ENCODE measurements around the gene RER1.

Gene RER1

GRCh38 chr1:2375923-2376260 lies 15.7 kb upstream of the RER1 start:
- DNase-seq (ENCODE audit: low spot score) = no peak

- no peak for DNase-seq (ENCODE audit: low spot score)
Observed at GRCh38 chr1:2376261-2376741, 15.3 kb upstream of the RER1 start.

GRCh38 chr1:2376931-2377672 lies 14.5 kb upstream of the RER1 start:
- DNase-seq (ENCODE audit: low spot score) = no peak

- no peak for DNase-seq (ENCODE audit: low spot score)
Observed at GRCh38 chr1:2377751-2378440, 13.7 kb upstream of the RER1 start.

- no peak for DNase-seq (ENCODE audit: low spot score)
Observed at GRCh38 chr1:2378441-2378851, 13.2 kb upstream of the RER1 start.

- DNase-seq (ENCODE audit: low spot score) = no peak
Observed at GRCh38 chr1:2378956-2379732, 12.5 kb upstream of the RER1 start.

GRCh38 chr1:2379733-2380404 lies 11.8 kb upstream of the RER1 start:
- DNase-seq (ENCODE audit: low spot score) = no peak

GRCh38 chr1:2380816-2381591 lies 10.6 kb upstream of the RER1 start:
- DNase-seq (ENCODE audit: low spot score) = no peak

- DNase-seq (ENCODE audit: low spot score) = peak; percentile 89
Observed at GRCh38 chr1:2381741-2382620, 9.7 kb upstream of the RER1 start.

GRCh38 chr1:2382621-2383361 lies 8.8 kb upstream of the RER1 start:
- peak; percentile 73 for DNase-seq (ENCODE audit: low spot score)

GRCh38 chr1:2383576-2383975 lies 8.1 kb upstream of the RER1 start:
- no peak for DNase-seq (ENCODE audit: low spot score)

GRCh38 chr1:2384130-2384860 lies 7.3 kb upstream of the RER1 start:
- no peak for DNase-seq (ENCODE audit: low spot score)

- DNase-seq (ENCODE audit: low spot score) = no peak
Observed at GRCh38 chr1:2384941-2385481, 6.6 kb upstream of the RER1 start.

GRCh38 chr1:2385606-2386280 lies 5.9 kb upstream of the RER1 start:
- DNase-seq (ENCODE audit: low spot score) = no peak

- no peak for DNase-seq (ENCODE audit: low spot score)
Observed at GRCh38 chr1:2386636-2387611, 4.7 kb upstream of the RER1 start.

GRCh38 chr1:2388004-2388913 lies 3.4 kb upstream of the RER1 start:
- DNase-seq (ENCODE audit: low spot score) = no peak

Measured in ecto neural progenitor cell (in vitro differentiated cells).